Peyer's patch (tissue), 4 donors: ENCODE data around the gene EEFSEC.

Experiments used
- POLR2A ChIP-seq, 2 donors: fragments of 450-650 bp; IDR thresholded peaks; one replicate each; pipeline ENCODE4 v1.5.1; 2017; ENCODE audit warnings: antibody characterized with exemption in 2 of 2, mild to moderate bottlenecking in 2 of 2, moderate library complexity in 2 of 2
- TF ChIP-seq, protein P1 (sequence below), 6 experiments: fragments of 450-650 bp in 4 of 6; fragments of 200-600 bp in 2 of 6; sonication (generic) in 1 of 6; IDR thresholded peaks; one replicate each; pipeline ENCODE4 v1.5.1; 2017 to 2019; ENCODE audit warnings: antibody characterized with exemption in 6 of 6, mild to moderate bottlenecking in 3 of 6, moderate library complexity in 1 of 6

DNA sequence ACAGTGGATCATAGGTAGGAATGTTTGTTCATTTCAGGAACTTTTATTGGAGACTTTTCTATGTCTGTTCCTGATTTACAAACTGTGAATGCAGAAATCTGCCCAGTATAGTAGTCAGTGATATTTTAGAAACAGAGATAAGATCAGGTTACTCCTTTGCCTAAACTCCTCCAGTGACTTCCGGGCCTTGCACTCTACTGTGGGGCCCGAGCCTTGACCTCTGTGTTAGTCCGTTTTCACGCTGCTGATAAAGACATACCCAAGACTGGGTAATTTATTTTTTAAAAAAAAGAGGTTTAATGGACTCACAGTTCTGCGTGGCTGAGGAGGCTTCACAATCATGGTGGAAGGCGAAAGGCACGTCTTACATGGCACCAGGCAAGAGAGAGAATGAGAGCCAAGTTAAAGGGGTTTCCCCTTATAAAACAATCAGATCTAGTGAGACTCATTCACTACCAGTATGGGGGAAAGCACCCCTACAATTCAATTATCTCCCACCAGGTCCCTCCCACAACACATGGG is 186.3 kb downstream of the EEFSEC start:
- TF ChIP-seq, protein P1, sequence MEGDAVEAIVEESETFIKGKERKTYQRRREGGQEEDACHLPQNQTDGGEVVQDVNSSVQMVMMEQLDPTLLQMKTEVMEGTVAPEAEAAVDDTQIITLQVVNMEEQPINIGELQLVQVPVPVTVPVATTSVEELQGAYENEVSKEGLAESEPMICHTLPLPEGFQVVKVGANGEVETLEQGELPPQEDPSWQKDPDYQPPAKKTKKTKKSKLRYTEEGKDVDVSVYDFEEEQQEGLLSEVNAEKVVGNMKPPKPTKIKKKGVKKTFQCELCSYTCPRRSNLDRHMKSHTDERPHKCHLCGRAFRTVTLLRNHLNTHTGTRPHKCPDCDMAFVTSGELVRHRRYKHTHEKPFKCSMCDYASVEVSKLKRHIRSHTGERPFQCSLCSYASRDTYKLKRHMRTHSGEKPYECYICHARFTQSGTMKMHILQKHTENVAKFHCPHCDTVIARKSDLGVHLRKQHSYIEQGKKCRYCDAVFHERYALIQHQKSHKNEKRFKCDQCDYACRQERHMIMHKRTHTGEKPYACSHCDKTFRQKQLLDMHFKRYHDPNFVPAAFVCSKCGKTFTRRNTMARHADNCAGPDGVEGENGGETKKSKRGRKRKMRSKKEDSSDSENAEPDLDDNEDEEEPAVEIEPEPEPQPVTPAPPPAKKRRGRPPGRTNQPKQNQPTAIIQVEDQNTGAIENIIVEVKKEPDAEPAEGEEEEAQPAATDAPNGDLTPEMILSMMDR (IDR thresholded peaks at IDR 0.05) = no peak
- TF ChIP-seq POLR2A (IDR thresholded peaks at IDR 0.05) = no peak
